ENCODE measurements around the gene KLRK1. TPM values are rescaled to one million over a fixed set of nuclear protein-coding genes. Genes with fewer than 3 reads are reported as not detected.

KLRK1 gene
- total and polyA plus RNA-seq, 4 donors, result 0.98 to 4.0 (median 1.4) TPM

DNA sequence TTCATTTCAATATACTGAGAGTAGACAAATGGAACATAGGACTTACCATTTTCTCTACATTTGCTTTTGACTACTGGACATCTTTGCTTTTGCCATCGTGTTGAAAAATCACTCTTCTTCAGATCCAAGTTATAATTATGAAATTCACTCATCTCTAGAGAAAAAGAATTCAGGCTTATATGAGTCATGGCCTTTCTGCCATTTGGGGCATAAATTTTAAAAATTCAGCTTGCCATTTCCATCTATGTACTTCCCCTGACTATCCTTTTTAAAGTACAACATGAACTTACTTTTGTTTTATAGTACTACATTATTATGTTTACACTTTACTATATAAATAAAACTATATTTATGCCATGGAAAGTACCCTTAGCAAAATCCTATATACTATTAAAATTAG is 3.0 kb downstream of the KLRK1 start:
- DNase-seq (ENCODE audit: low spot score), result no peak
- no peaks in the 10 kb centered on the region for H3K4me1 ChIP-seq (ENCODE audit: control insufficient read depth in 4 of 4, insufficient read depth in 4 of 4, low read length in 3 of 4)
- WGBS, result 47% methylated on average over 1 of the region's 1 CpG
- H3K4me3 ChIP-seq (ENCODE audit: low read depth in 1 of 3, low read length in 3 of 3), result no peak overlapping the region
- TF ChIP-seq RAD21 (IDR thresholded peaks at IDR 0.05) (no peak), GABPA (IDR thresholded peaks at IDR 0.05 in 1 of 2, conservative IDR thresholded peaks at IDR 0.05 in 1 of 2) (no peak), HNF4G (IDR thresholded peaks at IDR 0.05) (no peak), NR2F2 (IDR thresholded peaks at IDR 0.05) (no peak), EGR1 (IDR thresholded peaks at IDR 0.05; ENCODE audit: low read depth in 2 of 2) (no peak), JUND (IDR thresholded peaks at IDR 0.05) (no peak), FOXA2 (IDR thresholded peaks at IDR 0.05) (no peak), SP1 (IDR thresholded peaks at IDR 0.05) (no peak), HNF4A (conservative IDR thresholded peaks at IDR 0.05) (no peak), TAF1 (conservative IDR thresholded peaks at IDR 0.05) (no peak), YY1 (IDR thresholded peaks at IDR 0.05) (no peak), FOXA1 (IDR thresholded peaks at IDR 0.05) (no peak), RXRA (IDR thresholded peaks at IDR 0.05) (no peak)
- TF ChIP-seq, protein P1, sequence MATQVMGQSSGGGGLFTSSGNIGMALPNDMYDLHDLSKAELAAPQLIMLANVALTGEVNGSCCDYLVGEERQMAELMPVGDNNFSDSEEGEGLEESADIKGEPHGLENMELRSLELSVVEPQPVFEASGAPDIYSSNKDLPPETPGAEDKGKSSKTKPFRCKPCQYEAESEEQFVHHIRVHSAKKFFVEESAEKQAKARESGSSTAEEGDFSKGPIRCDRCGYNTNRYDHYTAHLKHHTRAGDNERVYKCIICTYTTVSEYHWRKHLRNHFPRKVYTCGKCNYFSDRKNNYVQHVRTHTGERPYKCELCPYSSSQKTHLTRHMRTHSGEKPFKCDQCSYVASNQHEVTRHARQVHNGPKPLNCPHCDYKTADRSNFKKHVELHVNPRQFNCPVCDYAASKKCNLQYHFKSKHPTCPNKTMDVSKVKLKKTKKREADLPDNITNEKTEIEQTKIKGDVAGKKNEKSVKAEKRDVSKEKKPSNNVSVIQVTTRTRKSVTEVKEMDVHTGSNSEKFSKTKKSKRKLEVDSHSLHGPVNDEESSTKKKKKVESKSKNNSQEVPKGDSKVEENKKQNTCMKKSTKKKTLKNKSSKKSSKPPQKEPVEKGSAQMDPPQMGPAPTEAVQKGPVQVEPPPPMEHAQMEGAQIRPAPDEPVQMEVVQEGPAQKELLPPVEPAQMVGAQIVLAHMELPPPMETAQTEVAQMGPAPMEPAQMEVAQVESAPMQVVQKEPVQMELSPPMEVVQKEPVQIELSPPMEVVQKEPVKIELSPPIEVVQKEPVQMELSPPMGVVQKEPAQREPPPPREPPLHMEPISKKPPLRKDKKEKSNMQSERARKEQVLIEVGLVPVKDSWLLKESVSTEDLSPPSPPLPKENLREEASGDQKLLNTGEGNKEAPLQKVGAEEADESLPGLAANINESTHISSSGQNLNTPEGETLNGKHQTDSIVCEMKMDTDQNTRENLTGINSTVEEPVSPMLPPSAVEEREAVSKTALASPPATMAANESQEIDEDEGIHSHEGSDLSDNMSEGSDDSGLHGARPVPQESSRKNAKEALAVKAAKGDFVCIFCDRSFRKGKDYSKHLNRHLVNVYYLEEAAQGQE (IDR thresholded peaks at IDR 0.05), result no peak
- TF ChIP-seq, protein P2, sequence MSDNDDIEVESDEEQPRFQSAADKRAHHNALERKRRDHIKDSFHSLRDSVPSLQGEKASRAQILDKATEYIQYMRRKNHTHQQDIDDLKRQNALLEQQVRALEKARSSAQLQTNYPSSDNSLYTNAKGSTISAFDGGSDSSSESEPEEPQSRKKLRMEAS (IDR thresholded peaks at IDR 0.05), result no peak
- TF ChIP-seq, protein P3, sequence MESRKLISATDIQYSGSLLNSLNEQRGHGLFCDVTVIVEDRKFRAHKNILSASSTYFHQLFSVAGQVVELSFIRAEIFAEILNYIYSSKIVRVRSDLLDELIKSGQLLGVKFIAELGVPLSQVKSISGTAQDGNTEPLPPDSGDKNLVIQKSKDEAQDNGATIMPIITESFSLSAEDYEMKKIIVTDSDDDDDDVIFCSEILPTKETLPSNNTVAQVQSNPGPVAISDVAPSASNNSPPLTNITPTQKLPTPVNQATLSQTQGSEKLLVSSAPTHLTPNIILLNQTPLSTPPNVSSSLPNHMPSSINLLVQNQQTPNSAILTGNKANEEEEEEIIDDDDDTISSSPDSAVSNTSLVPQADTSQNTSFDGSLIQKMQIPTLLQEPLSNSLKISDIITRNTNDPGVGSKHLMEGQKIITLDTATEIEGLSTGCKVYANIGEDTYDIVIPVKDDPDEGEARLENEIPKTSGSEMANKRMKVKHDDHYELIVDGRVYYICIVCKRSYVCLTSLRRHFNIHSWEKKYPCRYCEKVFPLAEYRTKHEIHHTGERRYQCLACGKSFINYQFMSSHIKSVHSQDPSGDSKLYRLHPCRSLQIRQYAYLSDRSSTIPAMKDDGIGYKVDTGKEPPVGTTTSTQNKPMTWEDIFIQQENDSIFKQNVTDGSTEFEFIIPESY (IDR thresholded peaks at IDR 0.05), result no peak
- TF ChIP-seq, protein P4, sequence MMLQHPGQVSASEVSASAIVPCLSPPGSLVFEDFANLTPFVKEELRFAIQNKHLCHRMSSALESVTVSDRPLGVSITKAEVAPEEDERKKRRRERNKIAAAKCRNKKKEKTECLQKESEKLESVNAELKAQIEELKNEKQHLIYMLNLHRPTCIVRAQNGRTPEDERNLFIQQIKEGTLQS (IDR thresholded peaks at IDR 0.05), result no peak
- TF ChIP-seq, protein P5, sequence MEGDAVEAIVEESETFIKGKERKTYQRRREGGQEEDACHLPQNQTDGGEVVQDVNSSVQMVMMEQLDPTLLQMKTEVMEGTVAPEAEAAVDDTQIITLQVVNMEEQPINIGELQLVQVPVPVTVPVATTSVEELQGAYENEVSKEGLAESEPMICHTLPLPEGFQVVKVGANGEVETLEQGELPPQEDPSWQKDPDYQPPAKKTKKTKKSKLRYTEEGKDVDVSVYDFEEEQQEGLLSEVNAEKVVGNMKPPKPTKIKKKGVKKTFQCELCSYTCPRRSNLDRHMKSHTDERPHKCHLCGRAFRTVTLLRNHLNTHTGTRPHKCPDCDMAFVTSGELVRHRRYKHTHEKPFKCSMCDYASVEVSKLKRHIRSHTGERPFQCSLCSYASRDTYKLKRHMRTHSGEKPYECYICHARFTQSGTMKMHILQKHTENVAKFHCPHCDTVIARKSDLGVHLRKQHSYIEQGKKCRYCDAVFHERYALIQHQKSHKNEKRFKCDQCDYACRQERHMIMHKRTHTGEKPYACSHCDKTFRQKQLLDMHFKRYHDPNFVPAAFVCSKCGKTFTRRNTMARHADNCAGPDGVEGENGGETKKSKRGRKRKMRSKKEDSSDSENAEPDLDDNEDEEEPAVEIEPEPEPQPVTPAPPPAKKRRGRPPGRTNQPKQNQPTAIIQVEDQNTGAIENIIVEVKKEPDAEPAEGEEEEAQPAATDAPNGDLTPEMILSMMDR (IDR thresholded peaks at IDR 0.05; ENCODE audit: low read depth, low read length, missing input control), result no peak
- no peak overlapping the region for H3K27ac ChIP-seq (ENCODE audit: low read depth in 1 of 2, low read length in 2 of 2)
- H3K36me3 ChIP-seq (ENCODE audit: control insufficient read depth in 4 of 4, insufficient read depth in 3 of 4, low read depth in 1 of 4, low read length in 3 of 4), result no peaks in the 10 kb centered on the region
- peaks cover 0 to 2% (median 0%) of the 10 kb centered on the region in 4 donors for H3K9me3 ChIP-seq (ENCODE audit: control insufficient read depth in 4 of 4, low read length in 3 of 4)
- no peak overlapping the region for H3K9ac ChIP-seq (ENCODE audit: low read depth in 1 of 2, low read length in 2 of 2)
- peaks cover 0 to under 1% (median 0%) of the 10 kb centered on the region in 4 donors for H3K27me3 ChIP-seq (ENCODE audit: control insufficient read depth in 4 of 4, insufficient read depth in 4 of 4, low read length in 3 of 4)
